Tibial artery (tissue), 4 donors: ENCODE measurements around the gene HMG20A.

Source experiments
- DNase-seq, 2 donors: peaks; one replicate each; pipeline ENCODE4 v3.0.0-alpha.2; 2019
- H3K27ac ChIP-seq, 2 donors: fragments of 200-600 bp; sonication (generic) in 1 of 2; 1 replicate in 1 of 2; 2 replicates in 1 of 2; pipeline ENCODE4 v1.5.1; 2018 to 2019; ENCODE audit warnings: mild to moderate bottlenecking in 1 of 2
- H3K27me3 ChIP-seq, 2 donors: fragments of 200-600 bp; sonication (generic) in 1 of 2; one replicate each; pipeline versions ENCODE4 v1.5.1 to v1.6.0; 2016 to 2019
- H3K36me3 ChIP-seq, 3 donors: fragments of 200-600 bp; sonication (generic) in 2 of 3; one replicate each; pipeline ENCODE4 v1.5.1; 2016 to 2019; ENCODE audit warnings: mild to moderate bottlenecking in 2 of 3
- H3K4me1 ChIP-seq, 4 donors: fragments of 200-600 bp; sonication (generic) in 2 of 4; 1 replicate in 3 of 4; 2 replicates in 1 of 4; pipeline ENCODE4 v1.5.1; 2016 to 2019
- H3K4me3 ChIP-seq, 2 donors: fragments of 200-600 bp; sonication (generic) in 1 of 2; 1 replicate in 1 of 2; 2 replicates in 1 of 2; pipeline ENCODE4 v1.5.1; 2018 to 2019; ENCODE audit warnings: mild to moderate bottlenecking in 2 of 2
- H3K9me3 ChIP-seq, 3 donors: fragments of 200-600 bp; sonication (generic) in 1 of 3; one replicate each; pipeline ENCODE4 v1.5.1; 2016 to 2019
- intact Hi-C: fragments of 100-400 bp; cut with DNase I; formaldehyde crosslinking; loops from one replicate; pipeline ENCODE4 v1.15.0; 2023; ENCODE audit warnings: low total_unique reads
- TF ChIP-seq, protein P1 (sequence below), 2 experiments: fragments of 200-600 bp in 1 of 2; fragments of 450-650 bp in 1 of 2; IDR thresholded peaks; one replicate each; pipeline ENCODE4 v1.5.1; 2017 to 2019; ENCODE audit warnings: antibody characterized with exemption in 2 of 2, mild to moderate bottlenecking in 1 of 2, moderate library complexity in 1 of 2

Gene HMG20A

DNA sequence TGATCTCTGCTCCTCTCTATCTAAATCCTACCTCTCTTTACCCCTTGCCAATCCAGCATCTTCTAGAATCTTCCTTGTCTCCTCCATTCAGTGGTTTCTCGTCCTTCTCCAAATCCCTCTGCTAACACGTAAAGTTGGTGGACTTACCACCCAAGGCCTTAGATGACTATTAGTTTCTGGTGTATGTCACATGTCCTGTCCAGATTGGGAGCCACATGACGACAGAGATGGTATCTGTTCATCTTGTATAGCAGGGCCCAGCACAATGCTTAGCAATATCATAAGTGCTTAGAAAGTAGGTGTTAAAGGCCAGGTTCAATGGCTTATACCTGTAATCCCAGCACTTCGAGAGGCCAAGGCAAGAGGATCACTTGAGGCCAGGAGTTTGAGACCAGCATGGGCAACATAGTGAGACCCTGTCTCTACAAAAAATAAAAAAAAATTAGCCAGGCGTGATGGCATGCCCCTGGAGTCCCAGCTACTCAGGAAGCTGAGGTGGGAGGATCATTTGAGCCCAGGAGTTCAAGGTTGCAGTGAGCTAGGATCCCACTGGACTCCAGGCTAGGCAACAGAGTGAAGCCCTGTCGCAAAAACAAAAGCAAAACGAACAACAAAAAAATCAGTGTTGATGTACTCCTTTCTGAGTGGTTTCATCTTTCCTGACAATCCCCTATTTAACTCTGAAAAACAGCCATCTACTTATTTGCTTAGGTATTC lies 81.8 kb downstream of the HMG20A start:
- intact Hi-C loops: no loop called here

DNA sequence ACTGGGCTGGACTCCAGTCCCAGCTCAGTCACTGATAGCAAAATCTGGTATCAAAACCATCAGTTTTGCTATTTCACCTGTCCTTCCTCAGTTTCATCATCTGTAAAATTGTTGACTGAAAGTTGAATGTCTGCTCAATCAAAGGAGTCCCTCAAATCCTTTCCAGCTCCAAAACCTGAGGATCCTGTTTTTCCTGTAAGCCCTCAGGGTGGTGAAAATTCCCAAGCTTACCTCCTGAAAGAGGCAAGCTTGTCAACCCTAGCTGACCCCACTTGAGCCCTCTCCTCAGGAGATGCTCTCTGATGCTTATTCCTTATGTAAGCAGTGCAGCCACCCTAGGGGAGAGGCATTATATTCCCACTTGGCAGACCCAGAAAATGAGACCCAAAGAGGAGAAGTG lies 82.6 kb downstream of the HMG20A start:
- Histone ChIP-seq H3K36me3 (no peaks in the 10 kb centered on the region), H3K9me3 (no peaks in the 10 kb centered on the region), H3K27me3 (no peaks in the 10 kb centered on the region), H3K4me3 (no peak overlapping the region), H3K4me1 (peaks cover 0 to 39% (median 28%) of the 10 kb centered on the region in 4 donors), H3K27ac (no peak overlapping the region)
- no peak for DNase-seq
- intact Hi-C loops: no loop called here
- TF ChIP-seq, protein P1, sequence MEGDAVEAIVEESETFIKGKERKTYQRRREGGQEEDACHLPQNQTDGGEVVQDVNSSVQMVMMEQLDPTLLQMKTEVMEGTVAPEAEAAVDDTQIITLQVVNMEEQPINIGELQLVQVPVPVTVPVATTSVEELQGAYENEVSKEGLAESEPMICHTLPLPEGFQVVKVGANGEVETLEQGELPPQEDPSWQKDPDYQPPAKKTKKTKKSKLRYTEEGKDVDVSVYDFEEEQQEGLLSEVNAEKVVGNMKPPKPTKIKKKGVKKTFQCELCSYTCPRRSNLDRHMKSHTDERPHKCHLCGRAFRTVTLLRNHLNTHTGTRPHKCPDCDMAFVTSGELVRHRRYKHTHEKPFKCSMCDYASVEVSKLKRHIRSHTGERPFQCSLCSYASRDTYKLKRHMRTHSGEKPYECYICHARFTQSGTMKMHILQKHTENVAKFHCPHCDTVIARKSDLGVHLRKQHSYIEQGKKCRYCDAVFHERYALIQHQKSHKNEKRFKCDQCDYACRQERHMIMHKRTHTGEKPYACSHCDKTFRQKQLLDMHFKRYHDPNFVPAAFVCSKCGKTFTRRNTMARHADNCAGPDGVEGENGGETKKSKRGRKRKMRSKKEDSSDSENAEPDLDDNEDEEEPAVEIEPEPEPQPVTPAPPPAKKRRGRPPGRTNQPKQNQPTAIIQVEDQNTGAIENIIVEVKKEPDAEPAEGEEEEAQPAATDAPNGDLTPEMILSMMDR (IDR thresholded peaks at IDR 0.05): no peak

More for the DNA sequence above, 81.8 kb downstream of the HMG20A start:
- no peak for DNase-seq
- Histone ChIP-seq H3K9me3 (no peaks in the 10 kb centered on the region), H3K4me3 (no peak overlapping the region), H3K36me3 (no peaks in the 10 kb centered on the region), H3K27me3 (no peaks in the 10 kb centered on the region), H3K27ac (no peak overlapping the region), H3K4me1 (peaks cover 0 to 39% (median 28%) of the 10 kb centered on the region in 4 donors)
- TF ChIP-seq, protein P1 (IDR thresholded peaks at IDR 0.05): no peak

DNA sequence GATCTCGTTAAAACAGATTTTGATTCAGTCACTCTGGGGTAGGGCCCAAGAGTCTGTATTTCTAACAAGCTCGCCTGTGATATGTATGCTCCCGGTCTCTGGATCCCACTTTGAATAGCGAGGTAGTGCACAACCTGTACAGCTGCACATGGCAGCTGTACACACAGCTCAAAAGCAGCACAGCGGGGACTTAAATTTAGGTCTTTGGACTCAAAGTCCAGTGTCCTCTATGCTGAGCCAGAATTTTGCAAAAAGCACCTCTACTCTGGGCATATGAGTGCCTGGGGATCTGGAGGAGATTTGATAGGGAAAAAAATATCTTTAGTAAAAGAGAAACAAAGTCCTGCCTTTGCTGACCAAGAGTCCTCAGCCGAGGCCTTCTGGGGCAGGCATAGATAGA lies 83.1 kb downstream of the HMG20A start:
- no peak overlapping the region for H3K27ac ChIP-seq
- no peaks in the 10 kb centered on the region for H3K9me3 ChIP-seq
- H3K27me3 ChIP-seq: no peaks in the 10 kb centered on the region
- intact Hi-C loops: no loop called here
- no peak overlapping the region for H3K4me3 ChIP-seq
- TF ChIP-seq, protein P1 (IDR thresholded peaks at IDR 0.05): no peak
- no peak for DNase-seq
- H3K4me1 ChIP-seq: peaks cover 0 to 39% (median 28%) of the 10 kb centered on the region in 4 donors
- H3K36me3 ChIP-seq: no peaks in the 10 kb centered on the region

DNA sequence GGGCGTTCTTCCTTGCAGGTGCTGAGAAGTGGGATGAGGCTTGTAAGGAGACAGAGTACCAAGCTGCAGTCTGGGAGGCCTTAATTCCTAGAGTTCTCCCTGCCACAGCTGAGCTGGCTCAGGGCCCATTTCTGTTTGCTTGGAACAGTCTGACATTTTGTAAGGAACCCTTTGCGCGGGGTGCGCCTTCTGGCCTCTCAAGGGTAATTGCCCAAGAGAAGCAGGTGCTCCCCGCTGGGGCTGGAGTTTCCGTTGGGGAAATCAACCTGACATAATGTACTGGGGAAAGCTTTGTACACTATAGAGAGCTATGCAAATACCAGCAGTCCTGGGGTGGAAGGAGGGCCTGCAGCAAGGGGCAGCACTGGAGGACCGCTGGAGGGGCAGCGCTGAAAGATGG lies 83.6 kb downstream of the HMG20A start:
- H3K27ac ChIP-seq: no peak overlapping the region
- intact Hi-C loops: no loop called here
- H3K4me3 ChIP-seq: no peak overlapping the region
- H3K4me1 ChIP-seq: peaks cover 0 to 39% (median 31%) of the 10 kb centered on the region in 4 donors
- DNase-seq: no peak
- TF ChIP-seq, protein P1 (IDR thresholded peaks at IDR 0.05): no peak
- no peaks in the 10 kb centered on the region for H3K27me3 ChIP-seq
- H3K9me3 ChIP-seq: no peaks in the 10 kb centered on the region
- H3K36me3 ChIP-seq: no peaks in the 10 kb centered on the region

DNA sequence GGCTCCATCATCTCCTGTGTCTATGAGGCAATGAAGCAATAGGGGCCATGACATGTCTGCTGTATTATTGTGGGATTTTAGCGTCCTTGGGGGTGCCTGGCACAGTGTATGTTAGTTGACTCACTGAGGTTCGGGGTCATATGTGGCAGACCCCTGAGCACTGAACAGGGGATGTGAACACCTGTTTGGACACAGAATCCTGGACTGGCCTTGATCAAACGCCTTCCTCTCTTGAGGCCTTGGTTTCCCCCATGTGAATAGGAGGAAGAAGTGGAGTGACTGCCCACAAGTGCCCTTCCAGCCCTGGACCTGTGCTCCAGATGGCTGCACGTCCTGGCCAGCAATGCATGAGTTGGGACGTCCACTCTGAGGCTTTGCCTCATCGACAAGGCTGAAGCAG lies 84.2 kb downstream of the HMG20A start:
- no peaks in the 10 kb centered on the region for H3K27me3 ChIP-seq
- no peak overlapping the region for H3K4me3 ChIP-seq
- intact Hi-C loops: no loop called here
- H3K4me1 ChIP-seq: peaks cover 0 to 42% (median 31%) of the 10 kb centered on the region in 4 donors
- H3K27ac ChIP-seq: no peak overlapping the region
- TF ChIP-seq, protein P1 (IDR thresholded peaks at IDR 0.05): no peak
- DNase-seq: no peak
- H3K36me3 ChIP-seq: no peaks in the 10 kb centered on the region
- H3K9me3 ChIP-seq: no peaks in the 10 kb centered on the region
